Osteoblast (primary cell): Measurements from ENCODE around the gene MYLK4. TPM values are rescaled to one million over a fixed set of nuclear protein-coding genes. Genes with fewer than 3 reads are reported as not detected.

Source experiments
- DNase-seq: peaks from one replicate; pipeline ENCODE4 v3.0.0; 2011; ENCODE audit warnings: low spot score, mixed read lengths; ENCODE audit not compliant: insufficient read length; ENCODE audit errors: missing footprints
- H2AFZ ChIP-seq: 2 replicates; pipeline ENCODE4 v1.6.0; 2011; ENCODE audit warnings: mild to moderate bottlenecking, low read length
- H3K27ac ChIP-seq: 2 replicates; pipeline ENCODE4 v1.5.1; 2011; ENCODE audit warnings: mild to moderate bottlenecking, low read depth, low read length, moderate library complexity
- H3K27me3 ChIP-seq: 2 replicates; pipeline ENCODE4 v1.6.0; 2012; ENCODE audit warnings: mild to moderate bottlenecking, control low read depth, inconsistent platforms, low read length, moderate library complexity; ENCODE audit not compliant: insufficient read depth
- H3K36me3 ChIP-seq: 2 replicates; pipeline ENCODE4 v1.5.1; 2011; ENCODE audit warnings: mild to moderate bottlenecking, low read length, control low read depth, moderate library complexity; ENCODE audit not compliant: insufficient read depth
- H3K4me1 ChIP-seq: 2 replicates; pipeline ENCODE4 v1.5.1; 2011; ENCODE audit warnings: mild to moderate bottlenecking, low read length, control low read depth, moderate library complexity; ENCODE audit not compliant: insufficient read depth
- H3K4me2 ChIP-seq: 2 replicates; pipeline ENCODE4 v1.6.0; 2011; ENCODE audit warnings: mild to moderate bottlenecking, low read length; ENCODE audit not compliant: insufficient read depth
- H3K4me3 ChIP-seq: fragments of 200-600 bp; sonication (generic); 3 replicates; pipeline ENCODE4 v1.5.1; 2012; ENCODE audit warnings: mild to moderate bottlenecking, low read length, inconsistent platforms; ENCODE audit not compliant: insufficient read depth
- H3K79me2 ChIP-seq: 2 replicates; pipeline ENCODE4 v1.6.0; 2012; ENCODE audit warnings: mild to moderate bottlenecking, low read length, control low read depth, inconsistent platforms; ENCODE audit not compliant: insufficient read depth
- H3K9me3 ChIP-seq: 2 replicates; pipeline ENCODE4 v1.5.1; 2011; ENCODE audit warnings: low read depth, low read length, control low read depth
- H4K20me1 ChIP-seq: 2 replicates; pipeline ENCODE4 v1.6.0; 2012; ENCODE audit warnings: mild to moderate bottlenecking, low read length, control low read depth; ENCODE audit not compliant: insufficient read depth
- CTCF ChIP-seq: IDR thresholded peaks from 2 replicates; pipeline ENCODE4 v1.5.1; 2011; ENCODE audit warnings: mild to moderate bottlenecking, low read depth, low read length, moderate library complexity; ENCODE audit errors: extremely low read depth
- total RNA-seq: library from RNA; depleted of rRNA; stranded (reverse); fragments of >200 nt; gene quantifications from 2 replicates; pipeline ENCODE4 v1.2.3, GENCODE V29; 2012

MYLK4 gene
- total RNA-seq, 1 donor: 0.36 TPM

- H3K4me1 ChIP-seq: peaks cover 26% of the 10 kb centered on the region
These were observed 126.5 kb downstream of the MYLK4 start for GRCh38 chr6:2624177-2624576.

GRCh38 chr6:2623295-2623694 is 127.4 kb downstream of the MYLK4 start:
- Histone ChIP-seq H3K27ac (no peak overlapping the region), H3K9me3 (no peaks in the 10 kb centered on the region), H3K4me3 (no peak overlapping the region), H3K4me1 (peaks cover 26% of the 10 kb centered on the region), H3K4me2 (no peak overlapping the region), H3K79me2 (no peaks in the 10 kb centered on the region), H4K20me1 (no peaks in the 10 kb centered on the region), H2AFZ (peak overlapping the region; percentile 55), H3K36me3 (no peaks in the 10 kb centered on the region), H3K27me3 (no peaks in the 10 kb centered on the region)
- no peak for TF ChIP-seq CTCF
- no peak for DNase-seq

More at GRCh38 chr6:2624177-2624576, 126.5 kb downstream of the MYLK4 start:
- no peak for DNase-seq
- no peaks in the 10 kb centered on the region for H3K9me3 ChIP-seq
- no peak for TF ChIP-seq CTCF
- no peaks in the 10 kb centered on the region for H4K20me1 ChIP-seq
- H3K4me2 ChIP-seq: no peak overlapping the region
- no peaks in the 10 kb centered on the region for H3K36me3 ChIP-seq
- H2AFZ ChIP-seq: no peak overlapping the region
- H3K27me3 ChIP-seq: no peaks in the 10 kb centered on the region
- H3K27ac ChIP-seq: no peak overlapping the region
- no peak overlapping the region for H3K4me3 ChIP-seq
- H3K79me2 ChIP-seq: no peaks in the 10 kb centered on the region

GRCh38 chr6:2622671-2623070 is 128.1 kb downstream of the MYLK4 start:
- no peak for TF ChIP-seq CTCF
- Histone ChIP-seq H4K20me1 (no peaks in the 10 kb centered on the region), H3K4me3 (no peak overlapping the region), H3K27ac (no peak overlapping the region), H2AFZ (peak overlapping the region; percentile 17), H3K4me1 (peaks cover 26% of the 10 kb centered on the region), H3K9me3 (no peaks in the 10 kb centered on the region), H3K4me2 (no peak overlapping the region), H3K36me3 (no peaks in the 10 kb centered on the region), H3K79me2 (no peaks in the 10 kb centered on the region), H3K27me3 (no peaks in the 10 kb centered on the region)
- DNase-seq: no peak

- Histone ChIP-seq H3K4me1 (peaks cover 7% of the 10 kb centered on the region), H3K27me3 (no peaks in the 10 kb centered on the region), H3K4me2 (no peak overlapping the region)
These were observed 131.1 kb downstream of the MYLK4 start for GRCh38 chr6:2619651-2620050.

More at GRCh38 chr6:2619651-2620050, 131.1 kb downstream of the MYLK4 start:
- H3K36me3 ChIP-seq: no peaks in the 10 kb centered on the region
- H3K9me3 ChIP-seq: no peaks in the 10 kb centered on the region
- H4K20me1 ChIP-seq: no peaks in the 10 kb centered on the region
- no peak for DNase-seq
- no peak for TF ChIP-seq CTCF
- no peak overlapping the region for H3K4me3 ChIP-seq
- no peaks in the 10 kb centered on the region for H3K79me2 ChIP-seq
- no peak overlapping the region for H2AFZ ChIP-seq
- no peak overlapping the region for H3K27ac ChIP-seq
